IPS-NIHi7 (cell line): Measurements from ENCODE around the gene RAMACL.
"Not testable (repeated sequence)": the region's sequence is repeated elsewhere in the genome, so short reads cannot be mapped to it uniquely, and the experiment has no call there.

Experiments
- DNase-seq: peaks from one replicate; pipeline ENCODE4 v3.0.0; 2012; ENCODE audit warnings: mixed read lengths; ENCODE audit errors: extremely low spot score

Gene RAMACL

DNA sequence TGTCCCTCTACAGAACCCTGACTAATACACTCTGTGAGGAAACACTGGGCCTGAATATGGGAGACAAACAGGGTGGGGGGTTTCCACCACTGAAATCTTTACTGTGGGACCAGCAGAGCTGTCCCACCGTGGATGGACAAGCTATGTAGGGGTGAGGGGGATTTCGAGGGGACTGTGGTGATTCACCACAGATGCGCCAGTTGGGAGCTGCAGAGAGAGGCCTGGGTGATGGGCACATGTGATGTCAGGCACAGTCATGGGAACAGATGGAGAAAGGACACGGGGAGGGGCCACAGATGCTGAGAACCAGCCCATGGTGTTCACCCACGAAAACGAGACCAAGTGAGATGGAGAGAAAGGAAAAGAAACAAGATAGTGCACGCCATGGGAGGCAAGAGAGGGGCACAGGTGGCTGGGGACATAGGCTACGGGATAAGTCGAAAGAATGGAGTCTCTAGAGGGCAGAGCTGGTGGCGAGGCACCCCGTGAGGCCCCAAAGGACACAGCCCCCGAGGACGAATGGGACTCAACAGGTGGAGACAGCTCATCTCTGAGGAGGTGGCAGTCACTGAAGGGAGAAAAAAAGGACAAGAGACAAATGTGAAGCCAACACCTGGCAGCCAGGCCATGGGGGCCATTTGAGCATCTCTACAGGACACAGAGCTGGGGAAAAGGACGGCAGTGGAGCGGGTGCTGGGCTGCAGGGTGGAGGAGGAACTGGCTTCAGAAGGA, 10.5 kb upstream of the RAMACL start:
- no peak for DNase-seq

DNA sequence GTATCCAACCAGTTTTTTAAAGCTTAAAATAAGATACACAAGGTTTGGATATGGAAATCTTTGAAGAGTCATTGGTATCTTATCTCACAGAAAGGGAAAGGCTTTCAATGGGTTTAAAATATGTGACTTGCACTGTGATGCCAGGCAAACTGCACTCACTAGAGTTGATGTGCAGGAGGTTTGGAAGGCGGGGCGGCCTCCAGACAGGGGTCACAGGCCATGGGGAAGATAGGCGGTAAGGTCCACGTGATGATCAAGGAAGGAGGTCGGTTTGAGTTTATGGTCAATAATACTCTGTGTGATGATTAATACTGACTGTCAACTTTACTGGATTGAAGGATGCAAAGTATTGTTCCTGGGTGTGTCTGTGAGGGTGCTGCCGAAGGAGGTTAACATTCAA, 9.5 kb upstream of the RAMACL start:
- DNase-seq, result no peak

DNA sequence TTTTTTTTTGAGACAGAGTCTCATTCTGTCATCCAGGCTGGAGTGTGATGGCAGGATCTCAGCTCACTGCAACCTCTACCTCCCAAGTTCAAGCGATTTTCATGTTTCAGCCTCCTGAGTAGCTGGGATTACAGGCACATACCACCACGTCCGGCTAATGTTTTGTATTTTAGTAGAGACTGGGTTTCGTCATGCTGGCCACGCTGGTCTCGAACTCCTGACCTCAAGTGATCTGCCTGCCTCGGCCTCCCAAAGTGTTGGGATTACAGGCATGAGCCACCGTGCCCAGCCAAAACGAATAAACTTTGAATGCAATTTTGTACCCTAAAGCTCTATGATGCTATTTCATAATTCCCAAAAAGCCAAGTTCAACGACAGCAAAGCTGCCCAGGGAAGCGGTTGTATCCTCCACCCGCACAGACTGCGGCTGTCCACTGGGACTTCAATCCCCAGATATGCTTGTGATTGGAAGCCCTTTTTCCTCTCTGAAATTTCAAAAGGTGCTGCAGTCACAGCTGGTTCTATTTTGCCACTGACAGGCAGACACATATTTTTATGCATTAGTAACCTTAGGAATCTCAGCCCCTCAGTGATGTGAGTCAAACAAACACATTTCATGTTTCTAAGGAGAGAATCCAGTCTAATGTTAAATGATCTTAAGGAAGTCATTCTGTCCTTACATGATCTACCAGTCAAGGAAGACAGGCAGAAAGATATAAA, 8.7 kb upstream of the RAMACL start:
- no peak for DNase-seq

DNA sequence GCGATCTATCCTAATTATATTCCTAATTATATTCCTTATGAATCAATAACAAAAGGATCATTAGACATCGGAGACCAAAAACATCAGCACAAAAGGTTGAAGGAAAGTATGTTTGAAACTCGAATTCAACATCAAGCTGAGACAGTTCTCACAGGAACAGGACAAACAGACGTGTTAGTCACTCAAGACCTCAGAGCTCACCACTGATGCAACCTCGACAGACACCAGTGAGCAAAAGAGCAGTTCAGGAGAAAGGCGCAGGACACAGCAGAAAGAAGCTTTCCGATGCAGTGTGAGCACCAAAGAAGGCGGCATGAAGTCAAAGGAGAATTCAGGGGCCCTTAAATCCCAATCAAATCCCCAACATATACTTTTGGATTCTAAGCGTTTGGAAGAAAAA, 6.3 kb upstream of the RAMACL start:
- DNase-seq, result no peak

DNA sequence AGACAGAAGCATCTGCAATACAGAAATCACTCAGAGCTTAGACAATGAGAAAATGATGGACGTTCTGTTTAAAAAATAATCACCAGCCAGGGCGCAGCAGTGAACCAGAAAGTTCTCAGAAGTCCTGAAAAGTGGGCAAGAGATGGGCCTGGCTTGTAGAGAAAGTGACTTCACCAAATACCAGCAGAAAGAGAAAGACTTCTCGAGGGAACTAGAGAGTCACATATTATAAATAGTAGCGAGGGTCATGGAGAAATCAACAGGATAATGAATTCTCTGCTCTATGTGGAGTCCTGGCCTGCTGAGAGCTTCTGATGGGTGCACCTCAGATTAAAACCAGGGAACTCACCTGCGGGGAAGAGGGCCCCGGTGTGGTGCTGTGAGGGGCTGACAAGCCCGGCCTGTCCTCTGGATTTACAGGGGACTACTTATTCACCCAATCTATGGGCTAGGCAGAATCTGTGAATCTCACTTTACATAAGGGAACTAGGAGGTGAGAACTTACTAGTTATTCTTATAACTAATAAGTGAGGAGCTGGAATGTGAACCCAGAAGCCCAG, 5.6 kb upstream of the RAMACL start:
- DNase-seq, result no peak

DNA sequence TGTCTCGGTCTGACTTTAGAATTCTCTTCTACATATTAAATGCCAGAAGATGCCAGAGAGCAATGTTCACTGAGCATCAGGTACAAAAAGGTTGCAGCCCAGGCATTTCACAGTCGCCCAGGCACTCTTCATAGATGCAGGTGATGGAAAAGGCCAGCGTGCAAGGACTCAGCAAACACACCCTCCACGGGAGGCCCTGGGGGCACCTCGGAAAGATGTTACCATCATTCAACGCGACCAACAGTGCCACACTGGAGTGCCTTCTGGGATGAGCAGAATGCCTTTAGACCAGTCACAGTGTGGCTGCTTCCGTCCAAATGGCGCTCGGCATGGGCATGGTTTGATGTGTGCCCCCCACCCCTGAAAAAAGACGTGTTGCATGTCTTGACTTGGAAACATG, 4.5 kb upstream of the RAMACL start:
- no peak for DNase-seq

DNA sequence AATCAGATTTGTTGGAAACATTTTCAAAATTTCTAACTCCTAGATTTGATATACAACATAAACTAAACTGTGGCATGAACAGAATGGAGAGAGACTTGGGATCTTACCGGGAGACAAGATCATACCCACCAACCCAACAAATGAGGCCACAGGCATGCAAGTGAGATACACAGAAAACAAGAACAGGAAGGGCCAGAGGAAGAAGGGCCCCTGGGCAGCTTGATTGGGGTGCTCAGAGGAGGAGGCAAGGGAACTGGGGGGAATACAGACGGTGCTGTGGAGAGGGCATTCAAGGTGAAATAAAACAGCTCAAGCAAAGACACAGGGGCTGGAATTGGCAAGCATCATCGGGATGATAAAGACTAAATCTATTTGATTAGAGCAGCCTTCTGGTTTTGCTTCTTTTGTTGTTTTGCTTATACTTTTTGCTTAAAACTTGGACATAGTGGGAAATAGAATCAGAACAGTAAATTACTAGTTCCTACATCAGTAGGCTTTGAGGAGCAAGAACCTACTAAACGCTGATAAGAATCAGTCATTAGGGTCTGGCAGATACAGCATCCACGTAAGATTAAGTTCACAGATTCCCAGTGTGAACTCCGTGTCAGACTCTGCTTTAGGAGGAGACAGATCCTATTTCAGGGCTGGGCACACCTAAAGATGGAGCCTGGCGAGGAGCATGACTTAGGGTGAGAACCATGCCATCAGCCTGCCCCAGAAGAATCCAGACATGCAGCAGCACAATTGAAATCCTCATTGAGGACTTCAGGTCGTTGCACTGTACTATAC, 3.5 kb upstream of the RAMACL start:
- DNase-seq, result no peak

DNA sequence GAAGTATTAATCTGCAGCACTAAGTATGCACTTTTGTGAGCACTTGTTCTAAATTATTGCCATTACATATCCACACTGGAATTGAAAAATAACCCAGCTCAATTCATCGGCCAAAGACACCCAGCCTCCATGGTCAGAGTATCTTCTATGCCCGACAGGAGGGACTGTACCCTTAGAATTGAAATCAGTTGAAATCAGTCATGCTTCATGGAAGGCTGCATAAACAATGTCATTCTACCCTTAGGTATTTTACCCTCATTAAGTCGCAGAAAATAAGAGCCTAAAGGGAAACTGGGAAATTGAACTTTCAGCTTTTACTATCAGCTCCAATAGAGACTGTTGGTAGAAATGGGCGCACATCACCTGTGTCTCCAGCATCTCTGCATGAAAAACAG, 2.9 kb upstream of the RAMACL start:
- no peak for DNase-seq

DNA sequence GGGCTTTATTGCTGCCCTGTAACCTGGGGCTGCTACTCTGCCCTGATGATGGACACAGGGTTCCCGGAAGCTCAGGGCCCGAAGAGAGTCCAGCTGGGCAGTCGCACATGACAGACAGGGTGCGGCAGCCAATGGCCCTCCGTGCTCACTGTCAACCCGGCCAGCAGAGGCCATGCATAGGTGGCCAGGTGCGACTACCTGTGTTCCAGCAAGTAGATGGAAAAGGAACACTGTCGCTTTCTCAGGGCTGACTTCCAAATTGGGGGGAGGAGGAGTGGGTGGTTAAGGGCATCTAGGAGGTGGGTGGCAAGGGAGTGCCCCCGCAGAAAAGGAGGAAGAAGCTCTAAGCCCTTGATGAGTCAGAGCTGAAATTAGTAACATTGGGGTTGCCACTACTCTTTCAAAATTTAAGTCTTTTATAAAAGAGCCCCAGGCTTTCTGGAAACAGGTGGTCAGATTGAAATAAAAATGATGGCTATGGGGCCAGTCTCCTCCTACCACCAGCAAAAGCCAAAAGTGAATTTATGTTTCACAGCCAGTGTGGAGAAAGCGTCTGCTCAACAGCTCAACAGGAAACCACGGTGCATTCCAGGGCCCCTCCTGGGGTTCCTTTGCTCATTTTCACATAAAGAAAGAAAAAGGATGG, 2.3 kb upstream of the RAMACL start:
- DNase-seq, result no peak

DNA sequence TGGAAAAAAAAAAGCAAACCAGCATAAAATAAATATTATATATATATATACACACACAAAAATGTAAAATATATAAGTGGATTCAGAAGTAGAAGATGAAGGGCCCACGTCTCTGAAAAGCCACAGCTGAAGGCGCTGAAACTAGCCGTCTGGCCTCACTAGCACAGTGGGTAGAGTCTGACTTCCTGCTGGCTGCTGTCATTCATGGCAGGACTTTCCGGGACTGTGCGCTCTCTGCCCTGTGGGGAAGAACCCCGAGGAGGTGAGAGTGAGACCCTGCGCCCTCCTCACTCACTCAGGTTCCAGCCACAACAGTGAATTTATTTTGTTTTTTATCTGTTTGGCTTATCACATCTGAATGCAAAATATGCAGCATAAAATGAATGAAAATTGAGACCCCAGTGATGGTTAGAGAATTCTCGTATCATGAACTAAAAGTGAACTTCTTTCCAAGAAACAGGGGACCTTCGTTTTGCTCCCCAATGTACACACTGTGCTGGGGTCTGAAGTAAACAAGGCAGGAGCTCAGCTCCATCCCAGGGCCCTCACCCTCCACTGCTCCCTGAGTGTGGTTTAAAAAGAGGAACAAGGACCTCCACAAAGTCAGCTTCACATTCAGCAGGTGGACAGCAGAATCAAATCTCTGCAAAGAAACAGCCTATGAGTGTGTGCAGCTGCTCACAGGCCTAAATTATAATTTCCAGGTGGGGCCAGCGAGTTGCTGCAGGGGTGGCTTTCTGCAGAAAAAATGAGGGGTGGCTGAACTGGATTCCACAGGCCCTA, 1.3 kb upstream of the RAMACL start:
- DNase-seq, result no peak

DNA sequence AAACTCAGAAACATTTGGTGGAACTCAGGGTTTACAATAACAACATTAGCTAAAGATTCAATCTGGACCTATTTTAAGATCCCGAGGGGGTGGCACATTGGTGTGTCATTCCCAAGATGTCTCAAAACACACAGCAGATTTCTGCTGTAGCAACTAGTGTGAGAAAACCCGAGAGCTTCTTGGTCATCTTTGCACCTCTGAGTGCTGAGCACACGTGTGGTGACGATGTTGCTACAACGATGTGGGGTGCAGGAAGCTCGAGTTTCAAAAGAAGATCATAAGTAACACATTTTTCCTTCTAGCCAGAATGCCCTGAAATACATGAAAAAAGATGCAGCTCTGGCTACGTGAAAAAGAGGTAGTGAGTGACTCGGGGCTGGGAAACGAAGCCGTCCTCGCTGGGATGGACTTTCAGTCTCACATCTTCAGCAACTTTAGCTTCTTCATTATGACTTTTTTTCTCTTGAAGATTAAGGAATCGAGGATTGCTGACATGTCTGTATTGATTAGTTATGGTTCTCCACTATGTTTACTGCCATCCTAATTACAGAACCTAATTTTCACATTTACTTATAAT, 1.5 kb downstream of the RAMACL start:
- DNase-seq, result no peak

DNA sequence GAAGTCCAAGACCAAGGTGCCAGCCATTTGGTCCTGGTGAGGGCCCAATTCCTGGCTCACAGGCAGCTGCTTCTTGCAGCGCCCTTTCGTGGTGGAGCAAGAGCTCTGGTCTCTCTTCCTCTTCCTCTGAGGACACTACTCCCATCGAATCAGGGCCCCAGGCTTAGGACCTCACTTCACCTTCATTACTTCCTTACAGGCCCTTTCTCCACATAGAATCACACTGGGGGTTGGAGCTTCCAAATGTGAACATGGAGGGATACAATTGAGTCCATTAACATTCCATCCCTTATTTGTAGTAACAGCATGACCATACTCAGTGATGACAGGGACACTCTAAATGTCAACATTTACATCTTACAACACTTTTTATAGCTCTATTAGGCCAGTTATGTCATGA, 2.3 kb downstream of the RAMACL start:
- DNase-seq, result no peak

DNA sequence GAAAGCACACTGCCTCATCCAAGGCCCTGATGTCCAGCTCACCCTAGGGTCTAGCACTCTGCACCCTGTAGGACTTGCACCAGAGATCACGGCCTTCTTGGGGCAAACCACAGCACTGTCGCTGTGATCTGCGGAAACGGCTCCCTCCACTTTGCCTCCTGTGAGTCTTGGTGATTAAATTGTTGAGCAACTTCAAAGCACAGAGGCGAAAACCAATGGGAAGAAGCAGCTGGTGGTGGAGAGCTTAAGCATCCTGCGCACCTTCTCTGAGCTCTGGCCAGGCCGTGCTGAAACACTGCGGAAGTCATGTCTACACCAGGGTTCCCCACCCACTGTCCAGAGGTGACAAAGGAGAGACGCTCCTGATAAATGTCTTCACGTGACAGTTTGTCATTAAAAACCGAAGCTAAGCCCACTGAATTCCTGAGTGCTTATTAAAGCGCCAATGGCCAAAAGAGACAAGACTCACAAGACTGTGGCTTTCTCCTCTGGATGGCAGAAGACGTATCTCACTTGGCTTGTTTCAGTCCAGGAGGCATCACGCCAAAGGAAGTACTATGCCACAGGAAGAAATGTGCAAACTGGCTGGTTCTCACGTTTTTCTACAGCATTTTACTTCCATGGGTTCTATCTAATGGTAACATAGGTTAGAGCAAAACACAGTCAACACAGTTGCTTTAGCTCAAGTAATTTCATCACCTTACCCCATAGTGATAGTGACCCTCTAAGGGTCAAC, 3.1 kb downstream of the RAMACL start:
- DNase-seq, result no peak

DNA sequence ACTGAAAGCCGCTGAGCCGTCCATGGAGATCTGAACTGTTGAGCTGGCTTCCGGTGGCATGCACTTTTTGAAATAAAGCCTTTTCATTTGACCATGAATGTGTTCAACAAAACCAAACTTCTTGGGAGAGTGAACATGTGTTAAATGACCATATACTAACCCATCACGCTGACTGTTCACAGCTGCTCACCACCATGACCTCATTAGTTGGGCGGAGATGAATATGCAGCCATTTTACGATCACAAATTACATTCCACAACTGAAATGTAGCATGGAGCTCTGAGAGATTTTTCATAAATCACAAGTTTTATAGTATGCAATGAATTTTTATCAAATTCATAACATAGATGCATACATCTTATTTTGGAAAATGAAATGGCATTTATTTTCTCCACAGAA, 4.2 kb downstream of the RAMACL start:
- no peak for DNase-seq

DNA sequence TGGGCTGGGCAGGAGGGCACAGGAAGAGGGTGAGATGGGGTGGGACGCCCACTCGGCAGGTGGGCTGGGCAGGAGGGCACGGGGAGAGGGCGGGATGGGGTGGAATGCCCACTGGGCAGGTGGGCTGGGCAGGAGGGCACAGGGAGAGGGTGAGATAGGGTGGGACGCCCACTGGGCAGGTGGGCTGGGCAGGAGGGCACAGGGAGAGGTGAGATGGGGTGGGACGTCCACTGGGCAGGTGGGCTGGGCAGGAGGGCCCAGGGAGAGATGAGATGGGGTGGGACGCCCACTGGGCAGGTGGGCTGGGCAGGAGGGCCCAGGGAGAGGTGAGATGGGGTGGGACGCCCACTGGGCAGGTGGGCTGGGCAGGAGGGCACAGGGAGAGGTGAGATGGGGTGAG, 4.7 kb downstream of the RAMACL start:
- DNase-seq, result not testable (repeated sequence)

DNA sequence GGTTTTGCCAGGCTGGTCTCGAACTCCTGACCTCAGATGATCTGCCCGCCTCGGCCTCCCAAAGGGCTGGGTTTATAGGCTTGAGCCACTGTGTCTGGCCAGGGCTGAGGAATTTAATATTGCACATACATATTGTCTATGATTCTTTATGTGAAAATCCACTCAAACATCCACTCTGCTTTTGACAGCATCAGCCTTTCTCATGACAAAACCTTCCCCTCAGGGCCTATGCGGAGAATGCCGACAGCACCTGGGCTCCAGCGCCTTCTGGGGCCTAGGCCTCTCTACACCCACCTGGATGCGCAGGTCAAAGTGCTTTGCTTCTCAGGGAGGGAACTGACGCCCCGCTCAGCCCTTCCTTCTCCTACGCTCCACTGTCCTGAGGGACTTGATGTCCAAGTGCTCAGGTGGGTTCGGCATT, 5.4 kb downstream of the RAMACL start:
- no peak for DNase-seq

DNA sequence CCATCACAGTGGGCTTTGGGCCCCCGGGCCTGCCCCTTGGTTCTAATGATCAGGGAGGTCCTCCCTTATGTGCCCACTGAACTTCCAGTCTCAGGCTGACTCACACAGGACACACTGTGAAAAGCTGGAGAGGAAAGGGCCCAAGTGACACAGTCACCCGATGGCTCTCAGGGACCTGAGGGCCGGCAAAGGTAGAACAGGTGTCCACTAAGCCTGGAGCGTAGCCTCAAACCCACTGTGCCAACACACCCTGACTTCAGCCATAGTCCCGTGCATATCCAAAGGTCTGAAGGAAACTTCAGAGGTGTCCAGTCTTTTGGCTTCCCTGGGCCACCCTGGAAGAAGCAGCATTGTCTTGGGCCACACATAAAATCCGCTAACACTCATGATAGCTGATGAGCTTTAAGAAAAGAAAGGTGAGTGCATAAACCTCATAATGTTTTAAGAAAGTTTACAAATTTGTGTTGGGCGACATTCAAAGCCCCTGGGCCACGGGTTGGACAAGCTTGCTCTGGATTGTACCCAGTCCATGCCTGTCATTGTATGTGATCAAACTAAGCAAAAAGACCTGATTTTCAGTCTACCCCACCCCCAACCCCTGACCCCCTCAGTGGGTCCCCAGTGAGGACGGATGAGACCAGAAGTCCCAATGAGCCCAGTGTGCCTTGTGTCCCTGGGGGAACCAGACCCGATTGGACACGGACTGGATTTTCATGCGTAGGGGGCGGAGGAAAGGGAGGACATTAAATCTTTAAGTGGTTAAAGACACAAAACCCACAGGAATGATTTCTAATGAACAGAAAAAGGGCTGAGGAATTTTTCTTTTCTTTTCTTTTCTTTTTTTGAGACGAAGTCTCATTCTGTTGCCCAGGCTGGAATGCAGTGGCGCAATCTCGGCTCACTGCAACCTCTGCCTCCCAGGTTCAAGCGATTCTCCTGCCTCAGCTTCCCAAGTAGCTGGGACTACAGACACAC, 6.1 kb downstream of the RAMACL start:
- no peak for DNase-seq

DNA sequence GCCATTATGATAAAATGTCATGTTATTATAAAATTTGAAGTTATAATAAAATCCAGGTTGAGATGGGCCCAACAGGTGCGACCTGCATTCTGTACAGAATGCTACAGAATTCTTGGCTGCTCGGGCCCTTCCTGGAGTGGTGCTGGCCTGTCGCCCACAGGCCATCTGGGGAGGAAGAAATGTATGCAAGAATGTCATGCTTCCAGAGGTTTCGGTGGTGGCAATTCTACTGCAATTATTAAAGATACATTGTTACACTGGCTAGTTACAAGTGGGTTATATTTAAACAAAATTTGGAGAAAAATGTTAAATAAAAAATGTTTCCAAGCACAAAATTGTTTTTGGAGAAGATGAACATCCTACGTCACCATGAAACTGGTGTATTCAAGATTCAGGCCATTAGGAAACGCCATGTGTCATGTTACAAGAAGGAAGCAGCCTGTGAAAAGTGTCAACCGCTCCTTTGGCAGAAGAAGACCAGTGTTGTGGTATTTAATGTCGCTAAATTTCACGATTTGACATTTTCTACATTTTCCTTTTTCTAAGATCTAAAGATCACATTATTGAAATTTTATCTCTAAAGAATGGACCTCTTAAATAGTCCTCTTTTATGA, 7.1 kb downstream of the RAMACL start:
- no peak for DNase-seq
